Astrocyte of the cerebellum (primary cell): Measurements from ENCODE around the gene C6orf132.
"Not testable (repeated sequence)": the region's sequence is repeated elsewhere in the genome, so short reads cannot be mapped to it uniquely, and the experiment has no call there.

Source experiments
- DNase-seq: peaks from one replicate; pipeline ENCODE4 v3.0.0-alpha.2; 2011; ENCODE audit warnings: low read depth
- H3K4me3 ChIP-seq: 2 replicates; pipeline ENCODE4 v1.5.1; 2011; ENCODE audit warnings: mild to moderate bottlenecking, low read depth, low read length, moderate library complexity
- CTCF ChIP-seq: IDR thresholded peaks from 2 replicates; pipeline ENCODE4 v1.5.1; 2012; ENCODE audit warnings: low read length, low read depth, moderate library complexity, mild to moderate bottlenecking; ENCODE audit errors: missing control alignments
- in situ Hi-C: cut with HindIII; loops from 2 replicates; pipeline ENCODE4 v1.10.0; 2017; ENCODE audit warnings: low sequenced_read_pairs

C6orf132 gene

GRCh38 chr6:42171813-42172581 lies 29.6 kb upstream of the C6orf132 start:
- H3K4me3 ChIP-seq, result no peak overlapping the region
- no peak for DNase-seq
- in situ Hi-C loops, result loop anchor here (5.0 kb wide), 1 partner anchor 70 kb away; no protein-coding TSS in a partner anchor
- TF ChIP-seq CTCF, result no peak

GRCh38 chr6:42169780-42170179 lies 27.4 kb upstream of the C6orf132 start:
- in situ Hi-C loops, result loop anchor here (5.0 kb wide), 1 partner anchor 67 kb away; no protein-coding TSS in a partner anchor

GRCh38 chr6:42168650-42169049 lies 26.2 kb upstream of the C6orf132 start:
- DNase-seq, result no peak
- no peak for TF ChIP-seq CTCF
- H3K4me3 ChIP-seq, result no peak overlapping the region
- in situ Hi-C loops, result no loop called here

More at GRCh38 chr6:42169780-42170179, 27.4 kb upstream of the C6orf132 start:
- DNase-seq, H3K4me3 ChIP-seq: not testable (repeated sequence)

GRCh38 chr6:42166444-42167141 lies 24.2 kb upstream of the C6orf132 start:
- in situ Hi-C loops, result no loop called here
- TF ChIP-seq CTCF, result peak; percentile 97
- no peak overlapping the region for H3K4me3 ChIP-seq
- DNase-seq, result peak; percentile 49

- in situ Hi-C loops, result no loop called here
- H3K4me3 ChIP-seq, result no peak overlapping the region
These were observed 22.6 kb upstream of the C6orf132 start for GRCh38 chr6:42165016-42165415.

GRCh38 chr6:42163981-42164380 lies 21.6 kb upstream of the C6orf132 start:
- H3K4me3 ChIP-seq, result no peak overlapping the region
- no peak for DNase-seq
- TF ChIP-seq CTCF, result no peak
- in situ Hi-C loops, result no loop called here

More at GRCh38 chr6:42165016-42165415, 22.6 kb upstream of the C6orf132 start:
- DNase-seq, result peak; percentile 35
- TF ChIP-seq CTCF, result no peak

GRCh38 chr6:42162812-42163211 lies 20.4 kb upstream of the C6orf132 start:
- no peak for DNase-seq
- in situ Hi-C loops, result no loop called here
- TF ChIP-seq CTCF, result no peak
- H3K4me3 ChIP-seq, result no peak overlapping the region
